Measurements from ENCODE around the gene SNX8.
A peak's percentile ranks its signal among the peaks of the same experiment; 100 is the strongest.

Gene SNX8

DNA sequence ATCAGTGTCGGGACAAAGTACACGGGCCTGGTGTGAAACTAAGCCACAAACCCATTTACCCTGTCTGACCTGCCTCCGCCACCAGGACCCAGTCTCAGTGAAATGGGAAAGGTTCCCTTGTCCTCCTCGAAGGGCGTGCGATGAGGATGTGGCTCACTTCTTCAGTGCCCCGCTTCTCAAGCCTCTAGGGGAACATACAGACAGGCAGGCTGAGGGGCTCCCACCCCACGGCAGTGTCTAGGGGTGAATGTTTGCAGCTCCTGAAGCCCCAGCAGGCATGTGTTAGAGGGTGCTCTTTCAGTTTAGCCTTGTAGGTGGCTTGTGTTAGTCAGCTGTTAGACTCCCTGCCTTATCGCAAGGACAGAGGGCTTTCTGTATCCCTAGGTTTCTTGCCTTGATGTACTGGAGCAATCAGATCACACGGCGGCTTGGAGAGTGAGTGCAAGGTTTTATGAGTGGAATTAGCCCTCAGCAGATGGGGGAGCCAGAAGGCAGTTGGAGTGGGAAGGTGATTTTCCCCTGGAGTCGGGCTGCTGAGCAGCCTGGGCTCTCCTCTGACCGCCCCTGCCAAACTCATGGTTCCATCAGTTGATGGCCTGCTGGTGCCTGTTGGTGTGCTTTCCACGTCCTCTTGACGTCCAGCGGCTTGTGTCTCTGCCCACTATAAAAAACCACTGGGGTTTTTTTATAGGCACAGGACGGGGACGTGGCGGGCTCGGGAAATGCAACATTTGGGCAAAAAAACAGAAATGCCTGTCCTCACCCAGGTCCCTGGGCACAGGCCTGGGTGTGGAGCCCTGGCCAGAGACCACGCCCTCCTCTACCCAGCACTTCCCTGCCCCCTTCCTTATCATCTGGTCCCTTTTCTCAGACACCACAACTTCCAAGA, 71.5 kb downstream of the SNX8 start:
- peak; percentile 87 for DNase-seq

DNA sequence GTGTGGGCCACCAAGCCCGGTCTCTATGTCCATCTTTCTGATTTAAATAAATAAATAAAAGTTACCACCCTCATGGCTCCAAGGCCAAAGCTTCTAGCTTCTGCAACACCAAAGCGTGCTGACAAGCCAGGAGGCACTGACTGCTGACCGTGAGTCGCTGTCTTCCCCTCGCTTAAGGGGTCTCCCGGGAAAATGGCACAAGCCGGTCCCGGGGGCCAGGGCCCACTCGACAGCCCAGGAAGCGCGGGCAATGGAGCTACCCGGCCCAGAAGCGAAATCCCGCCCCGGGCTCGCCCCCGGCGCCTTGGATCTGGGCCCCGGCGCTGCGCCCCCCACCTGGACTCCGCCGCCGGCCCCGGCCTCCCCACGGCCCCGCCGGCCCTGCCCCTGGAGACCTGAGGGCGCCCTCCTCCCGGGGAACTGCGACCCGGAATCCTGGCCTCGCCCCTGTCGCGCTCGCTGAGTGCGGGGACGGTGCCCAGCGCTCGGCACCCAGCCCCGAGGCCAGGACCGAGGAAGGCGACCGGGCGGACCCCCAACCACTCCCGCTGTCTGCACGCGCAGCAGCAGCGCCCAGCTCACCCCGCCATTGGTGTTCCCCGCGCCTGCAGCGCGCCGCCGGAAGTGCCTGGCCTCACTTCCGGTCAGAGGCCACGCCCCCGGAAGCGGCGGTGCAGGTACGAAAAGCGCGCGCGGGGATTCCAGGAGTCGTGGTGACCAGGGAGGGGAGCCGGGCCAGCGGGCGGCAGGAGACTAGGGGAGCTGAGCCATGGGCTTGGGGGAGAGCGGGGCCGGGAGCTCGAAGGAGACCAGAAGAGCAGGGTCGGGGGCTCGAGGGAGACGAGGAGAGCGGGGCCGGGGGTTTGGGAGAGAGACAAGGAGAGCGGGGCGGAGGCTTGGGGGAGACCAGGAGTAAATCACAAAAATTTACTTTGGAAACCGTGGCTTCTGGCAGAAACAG, 72.4 kb downstream of the SNX8 start, which contains the start of the genes MRM2 and NUDT1:
TSS of gene MRM2 (minus strand) at position 626 of the 961 bp plus-strand sequence. CDS start at position 590, 36 bp downstream.
TSS of gene NUDT1 (plus strand) at position 647 of the 961 bp plus-strand sequence. CDS start 2,349 bp downstream, outside the sequence.
- DNase-seq: peak; percentile 32

DNA sequence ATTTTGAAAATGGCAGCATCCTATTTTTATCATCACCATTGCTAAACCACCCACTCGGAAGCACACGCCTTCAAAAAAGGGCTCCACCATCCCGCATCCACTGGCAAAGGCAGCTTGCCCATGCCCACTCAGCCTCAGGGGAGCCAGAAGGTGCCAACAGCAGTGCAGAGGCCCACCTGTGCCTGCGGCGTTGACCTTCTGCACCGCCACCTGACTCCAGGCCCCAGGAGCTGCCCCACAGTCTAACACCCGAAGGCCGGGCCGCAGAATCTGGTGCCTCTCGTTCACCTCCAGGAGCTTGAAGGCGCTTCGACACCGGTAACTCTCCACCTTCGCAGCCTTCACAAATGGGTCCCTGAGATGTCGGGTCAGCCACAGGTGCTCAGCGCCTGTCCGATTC, 75.0 kb downstream of the SNX8 start:
- no peak for DNase-seq

DNA sequence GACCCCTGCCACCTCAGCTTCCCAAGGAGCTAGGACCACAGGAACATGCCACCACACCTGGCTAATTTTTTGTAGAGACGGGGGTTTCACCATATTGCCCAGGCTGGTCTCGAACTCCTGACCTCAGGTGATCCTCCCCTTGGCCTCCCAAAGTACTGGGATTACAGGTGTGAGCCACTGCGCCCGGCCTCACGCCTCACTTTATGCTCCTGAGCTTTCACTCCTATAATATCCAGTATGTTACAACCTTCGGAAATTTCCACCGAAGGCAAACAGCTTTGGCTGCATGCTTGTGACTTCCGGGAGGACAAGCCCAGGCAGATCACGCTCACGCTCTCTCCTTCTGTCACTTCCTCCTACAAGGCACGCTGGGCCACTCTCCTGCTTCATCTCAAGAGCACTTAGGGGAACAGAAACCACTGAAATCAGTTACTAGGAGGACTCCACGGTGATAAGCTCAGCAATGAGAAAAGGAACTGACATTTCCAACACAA, 77.1 kb downstream of the SNX8 start:
- no peak for DNase-seq

- DNase-seq: no peak
Observed at GRCh38 chr7:2233926-2234325, 80.3 kb downstream of the SNX8 start.

- DNase-seq: peak; percentile 77
Observed at GRCh38 chr7:2232766-2233520, 81.3 kb downstream of the SNX8 start, which contains the start of gene MAD1L1. TSS of gene MAD1L1 (minus strand) at chr7:2232945. CDS start at chr7:2230133, 2,812 bp downstream.

- no peak for DNase-seq
Observed at GRCh38 chr7:2231992-2232765, 82.1 kb downstream of the SNX8 start.

DNA sequence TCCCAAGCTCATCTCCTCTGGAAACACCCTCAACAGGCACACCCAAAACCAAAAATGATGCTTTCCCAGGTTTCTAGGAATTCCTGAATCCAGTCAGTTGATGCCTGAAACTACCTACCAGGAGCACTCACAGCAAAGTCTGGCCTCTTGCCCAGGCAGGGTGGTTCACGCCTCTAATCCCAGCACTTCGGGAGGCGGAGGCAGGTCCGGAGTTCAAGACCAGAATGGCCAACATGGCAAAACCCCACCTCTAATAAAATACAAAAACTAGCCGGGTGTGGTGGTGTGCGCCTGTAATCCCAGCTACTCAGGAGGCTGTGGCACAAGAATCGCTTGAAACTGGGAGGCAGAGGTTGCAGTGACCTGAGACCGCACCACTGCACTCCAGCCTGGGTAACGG, 83.4 kb downstream of the SNX8 start:
- no peak for DNase-seq

DNA sequence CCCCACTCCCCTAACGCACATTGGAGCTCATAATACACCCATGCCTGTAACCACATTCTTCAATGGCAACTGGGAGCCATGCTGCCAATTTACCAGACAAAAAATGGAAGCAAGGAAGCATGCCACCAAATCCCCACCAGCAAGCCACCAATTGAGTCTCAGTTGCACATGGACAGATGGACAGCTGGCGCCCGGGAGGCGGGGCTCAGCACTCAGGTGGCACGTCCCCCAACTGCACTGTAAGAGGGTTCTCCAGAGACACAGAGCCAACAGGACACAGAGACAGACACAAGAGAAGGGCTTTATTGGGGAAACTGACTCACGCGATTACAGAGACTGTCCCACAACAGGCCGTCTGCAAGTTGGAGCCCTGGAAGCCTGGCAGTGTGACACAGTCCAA, 84.0 kb downstream of the SNX8 start:
- DNase-seq: no peak

DNA sequence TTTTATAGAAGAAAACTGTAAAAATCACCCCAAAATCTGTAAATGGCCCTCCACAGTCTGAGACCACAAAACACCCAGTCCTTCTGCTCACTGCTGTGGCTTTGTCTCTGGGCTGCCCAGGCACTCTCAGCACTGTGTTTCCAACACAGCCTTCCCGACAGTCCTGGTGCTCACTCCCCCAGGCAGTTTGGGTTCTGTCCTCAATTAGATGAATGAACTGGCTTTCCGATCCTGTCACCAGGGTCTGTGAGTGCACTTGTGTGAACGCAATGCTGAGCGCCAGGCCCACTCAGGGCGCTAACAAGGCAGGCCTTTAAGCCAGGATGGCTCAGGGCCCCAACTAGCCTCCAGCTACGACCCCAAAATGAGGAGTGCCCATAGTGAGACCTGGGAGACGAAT, 84.8 kb downstream of the SNX8 start:
- no peak for DNase-seq

GRCh38 chr7:2228921-2229320, 85.3 kb downstream of the SNX8 start:
- DNase-seq: no peak

GRCh38 chr7:2227699-2228098, 86.5 kb downstream of the SNX8 start:
- no peak for DNase-seq

GRCh38 chr7:2225830-2226229, 88.4 kb downstream of the SNX8 start:
- DNase-seq: no peak

GRCh38 chr7:2225336-2225735, 88.9 kb downstream of the SNX8 start:
- DNase-seq: no peak

GRCh38 chr7:2224934-2225333, 89.3 kb downstream of the SNX8 start:
- DNase-seq: no peak

DNA sequence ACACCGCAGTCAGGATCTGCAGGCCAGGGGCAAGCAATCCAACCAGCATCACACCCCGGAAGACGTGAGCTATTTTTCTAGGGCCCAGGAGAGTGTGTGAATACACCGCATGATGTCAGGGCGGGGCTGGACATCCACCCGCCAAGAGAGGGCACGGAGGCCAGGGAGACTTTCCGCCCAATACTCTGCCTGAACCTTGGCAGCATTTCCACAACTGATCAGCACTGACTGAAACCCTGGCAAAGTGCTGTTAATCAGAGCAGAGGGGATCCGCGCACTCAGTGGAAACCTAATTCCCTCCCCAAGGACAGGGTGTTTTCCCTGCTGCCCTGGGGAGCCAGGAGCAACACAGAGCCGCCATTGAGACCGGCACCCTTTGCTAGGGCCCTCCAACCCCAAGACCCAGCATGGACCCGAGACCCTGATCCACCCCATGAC, 89.7 kb downstream of the SNX8 start:
- no peak for DNase-seq

- no peak for DNase-seq
Observed at GRCh38 chr7:2223321-2223720, 90.9 kb downstream of the SNX8 start.

DNA sequence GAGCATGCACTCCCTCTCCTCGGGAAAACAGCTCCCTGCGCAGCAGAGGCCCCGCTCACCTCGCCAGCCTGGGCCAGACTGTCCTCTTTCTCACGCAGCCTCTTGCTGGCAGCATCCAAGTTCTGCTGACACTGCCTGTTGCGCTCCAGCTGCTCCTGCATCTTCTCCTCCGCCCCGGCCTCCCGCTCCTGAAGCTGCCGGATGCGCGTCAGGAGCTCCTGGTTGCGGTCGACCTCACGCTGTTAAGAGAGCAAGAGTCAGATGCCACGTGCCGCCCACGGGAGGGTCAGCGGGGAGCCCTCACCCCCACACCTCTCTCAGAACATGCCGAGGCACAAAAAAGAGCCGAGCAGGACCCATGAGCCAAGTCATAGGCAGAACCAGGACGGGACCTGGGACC, 91.7 kb downstream of the SNX8 start:
- no peak for DNase-seq

GRCh38 chr7:2220954-2221353, 93.3 kb downstream of the SNX8 start:
- DNase-seq: no peak

GRCh38 chr7:2220506-2220905, 93.7 kb downstream of the SNX8 start:
- DNase-seq: no peak

GRCh38 chr7:2220030-2220429, 94.2 kb downstream of the SNX8 start:
- DNase-seq: no peak

DNA sequence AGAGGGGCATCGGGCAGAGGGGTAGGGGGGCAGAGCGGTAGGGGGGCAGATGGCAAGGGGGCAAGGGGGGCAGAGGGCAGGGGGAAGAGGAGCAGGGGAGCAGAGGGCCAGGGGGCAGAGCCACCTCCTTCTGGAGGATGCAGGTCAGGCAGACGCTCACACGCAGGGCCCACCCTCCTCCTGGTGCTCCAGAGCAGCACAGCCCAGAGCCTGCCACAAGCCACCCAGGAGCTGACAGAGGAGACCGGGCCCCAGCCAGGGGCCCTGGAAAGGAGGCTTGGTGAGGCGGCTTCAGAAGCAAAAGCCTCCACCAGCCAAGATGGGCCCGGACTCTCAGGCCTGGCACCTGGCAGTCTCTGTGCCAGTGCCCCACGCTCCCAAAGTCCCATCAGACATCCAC, 94.6 kb downstream of the SNX8 start:
- DNase-seq: no peak

Data from DMS 273 treated with DMSO at 0.1 percent for 48 hours (cell line).